Measurements from ENCODE around the gene RRAD.

Gene RRAD

GRCh38 chr16:66904428-66904845 is 20.9 kb downstream of the RRAD start:
- no peak for DNase-seq (ENCODE audit: low read depth)
- TF ChIP-seq, protein P1, sequence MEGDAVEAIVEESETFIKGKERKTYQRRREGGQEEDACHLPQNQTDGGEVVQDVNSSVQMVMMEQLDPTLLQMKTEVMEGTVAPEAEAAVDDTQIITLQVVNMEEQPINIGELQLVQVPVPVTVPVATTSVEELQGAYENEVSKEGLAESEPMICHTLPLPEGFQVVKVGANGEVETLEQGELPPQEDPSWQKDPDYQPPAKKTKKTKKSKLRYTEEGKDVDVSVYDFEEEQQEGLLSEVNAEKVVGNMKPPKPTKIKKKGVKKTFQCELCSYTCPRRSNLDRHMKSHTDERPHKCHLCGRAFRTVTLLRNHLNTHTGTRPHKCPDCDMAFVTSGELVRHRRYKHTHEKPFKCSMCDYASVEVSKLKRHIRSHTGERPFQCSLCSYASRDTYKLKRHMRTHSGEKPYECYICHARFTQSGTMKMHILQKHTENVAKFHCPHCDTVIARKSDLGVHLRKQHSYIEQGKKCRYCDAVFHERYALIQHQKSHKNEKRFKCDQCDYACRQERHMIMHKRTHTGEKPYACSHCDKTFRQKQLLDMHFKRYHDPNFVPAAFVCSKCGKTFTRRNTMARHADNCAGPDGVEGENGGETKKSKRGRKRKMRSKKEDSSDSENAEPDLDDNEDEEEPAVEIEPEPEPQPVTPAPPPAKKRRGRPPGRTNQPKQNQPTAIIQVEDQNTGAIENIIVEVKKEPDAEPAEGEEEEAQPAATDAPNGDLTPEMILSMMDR (conservative IDR thresholded peaks at IDR 0.05; ENCODE audit: control insufficient read depth, insufficient read depth, low read depth, low read length), result no peak
- H3K4me3 ChIP-seq (ENCODE audit: control insufficient read depth, low read depth, low read length), result no peak overlapping the region

DNA sequence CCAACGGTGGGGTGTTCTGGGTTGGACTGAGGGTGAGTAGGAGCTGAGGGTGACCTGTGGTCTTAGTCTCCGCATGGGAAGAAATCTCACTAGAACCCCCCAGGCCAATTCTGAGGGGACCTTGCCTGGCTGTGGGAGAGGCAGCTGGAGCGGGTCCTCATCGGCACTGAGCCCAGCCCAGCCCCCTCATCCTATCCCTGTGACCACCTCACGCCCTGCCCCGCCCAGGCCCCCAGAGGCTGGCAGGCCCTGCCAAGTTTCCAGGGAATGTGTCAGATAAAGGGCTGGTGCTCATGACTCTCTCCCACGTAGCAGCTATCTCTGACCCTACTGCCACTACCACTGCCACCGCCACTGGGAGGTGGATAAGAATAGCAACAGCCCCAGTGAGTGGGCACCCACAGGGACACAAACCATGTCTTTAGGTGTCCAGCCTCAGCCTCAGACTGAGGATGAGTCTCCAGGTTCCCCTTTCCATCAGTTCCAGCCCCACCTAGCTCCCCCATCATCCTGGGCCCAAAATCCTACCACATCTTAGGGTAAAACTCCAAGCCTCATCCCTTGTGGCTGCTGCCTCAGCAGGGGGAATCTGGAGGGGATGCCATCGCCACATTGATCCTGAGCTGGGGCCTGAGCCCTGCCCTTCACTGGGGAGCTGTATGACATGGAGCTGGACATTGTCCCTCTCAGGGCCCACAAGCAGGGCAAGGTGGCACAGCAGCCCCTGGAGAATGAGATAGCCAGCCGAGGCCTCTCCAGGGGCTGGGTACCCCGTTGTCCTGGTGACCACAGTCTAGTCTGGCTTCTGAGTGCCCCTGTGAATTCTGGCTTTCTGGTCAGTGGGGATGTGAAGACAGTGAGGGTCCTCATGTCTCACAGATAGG is 21.5 kb downstream of the RRAD start:
- no peak overlapping the region for H3K4me3 ChIP-seq (ENCODE audit: control insufficient read depth, low read depth, low read length)
- DNase-seq (ENCODE audit: low read depth), result no peak
- TF ChIP-seq, protein P1 (conservative IDR thresholded peaks at IDR 0.05; ENCODE audit: control insufficient read depth, insufficient read depth, low read depth, low read length), result no peak

DNA sequence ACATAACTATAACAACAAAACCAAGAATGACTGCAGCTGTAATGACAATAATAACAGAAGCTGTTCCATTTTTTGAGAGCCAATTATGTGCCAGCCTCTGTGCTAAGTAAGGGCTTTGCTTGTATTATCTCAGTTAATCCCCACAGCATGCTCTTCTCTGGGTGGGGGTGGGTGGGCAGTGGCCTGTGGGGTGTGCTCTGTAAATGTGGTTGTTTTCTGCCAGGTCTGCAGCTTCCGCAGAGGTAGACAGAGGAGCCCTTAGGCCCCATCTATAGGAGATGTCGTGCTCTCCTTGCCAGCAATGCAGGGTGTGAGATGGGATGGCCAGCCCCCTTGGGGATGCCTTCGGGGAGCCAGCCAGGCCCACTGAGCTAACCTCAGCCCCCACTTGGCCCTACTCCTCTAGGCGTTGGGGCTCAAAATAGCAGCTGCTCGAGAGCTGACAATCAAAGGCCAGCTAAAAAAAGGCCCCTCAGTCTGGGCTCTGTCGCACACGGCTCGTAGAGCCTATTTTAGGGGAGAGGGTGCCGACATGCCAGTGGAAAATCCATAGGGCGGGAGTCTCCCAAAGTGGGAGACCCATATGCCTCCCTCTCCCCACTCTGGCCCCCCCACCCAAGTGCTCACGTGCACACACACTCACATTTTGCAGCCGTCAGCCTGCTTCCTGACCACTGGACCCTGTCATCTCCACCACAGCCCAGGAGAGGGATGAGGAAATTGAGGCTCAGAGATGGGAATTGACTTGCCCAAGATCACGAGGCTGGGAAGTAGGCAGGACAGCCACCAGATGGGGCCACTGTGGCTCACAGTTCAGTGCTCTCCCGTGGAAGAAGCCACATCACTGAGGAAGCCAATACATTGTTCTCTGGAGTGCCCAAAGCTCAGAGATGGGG is 22.4 kb downstream of the RRAD start:
- H3K4me3 ChIP-seq (ENCODE audit: control insufficient read depth, low read depth, low read length), result no peak overlapping the region
- DNase-seq (ENCODE audit: low read depth), result no peak

DNA sequence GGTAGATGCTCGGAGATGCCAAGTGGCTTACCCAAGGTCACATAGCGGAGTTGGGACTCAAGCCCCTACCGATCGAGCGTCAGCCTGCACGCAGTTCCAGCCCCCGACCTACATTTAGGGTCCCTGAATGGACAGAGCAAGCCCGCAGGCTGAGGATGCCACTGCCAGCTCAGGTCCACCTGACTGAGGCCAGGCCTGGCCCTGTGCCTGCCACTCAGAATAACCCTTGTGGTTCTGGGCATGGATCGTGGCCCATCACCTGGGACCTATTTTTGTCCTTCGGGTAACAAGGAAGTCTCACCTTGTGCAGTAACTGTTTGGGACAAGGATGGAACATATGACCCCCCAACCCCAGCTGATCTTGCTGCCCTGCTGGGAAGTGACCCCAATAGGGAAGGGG is 23.7 kb downstream of the RRAD start:
- TF ChIP-seq, protein P1 (conservative IDR thresholded peaks at IDR 0.05; ENCODE audit: control insufficient read depth, insufficient read depth, low read depth, low read length), result no peak
- H3K4me3 ChIP-seq (ENCODE audit: control insufficient read depth, low read depth, low read length), result no peak overlapping the region
- no peak for DNase-seq (ENCODE audit: low read depth)

More for the DNA sequence above, 22.4 kb downstream of the RRAD start:
- TF ChIP-seq, protein P1 (conservative IDR thresholded peaks at IDR 0.05; ENCODE audit: control insufficient read depth, insufficient read depth, low read depth, low read length), result no peak

DNA sequence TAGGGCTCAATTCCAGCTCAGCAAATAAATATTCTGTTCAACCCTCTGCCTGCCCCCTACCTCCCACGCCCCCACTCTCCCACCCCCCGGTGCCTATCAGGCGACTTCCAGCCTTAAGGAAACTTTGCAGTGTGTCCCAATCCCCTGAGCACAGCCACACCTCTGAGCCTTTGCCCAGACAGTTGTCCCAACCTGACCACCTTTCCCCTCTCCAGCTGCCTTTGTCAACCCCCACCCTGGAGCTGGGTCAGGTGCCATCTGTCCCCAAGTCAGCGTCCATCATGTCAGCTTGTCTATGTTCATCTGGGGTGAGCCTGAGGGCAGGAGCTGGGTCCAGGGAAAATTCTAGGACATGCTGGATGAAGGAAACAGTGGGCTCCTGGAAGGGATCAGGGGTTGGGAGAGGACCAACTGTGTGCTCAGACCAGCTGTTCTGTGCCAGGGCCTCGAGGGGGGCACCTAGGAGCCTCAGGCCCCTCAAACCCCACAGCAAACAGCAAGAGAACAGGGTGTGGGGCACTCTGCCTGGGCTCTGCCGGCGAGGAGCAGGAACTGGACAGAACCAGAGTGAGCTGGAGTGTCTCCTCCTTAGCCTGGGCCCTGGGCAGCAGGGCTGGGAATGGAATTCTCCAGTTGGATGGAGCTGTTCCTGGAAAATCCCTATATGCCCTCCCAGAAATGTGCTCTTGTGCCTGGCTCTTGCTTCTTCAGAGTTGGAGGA is 24.5 kb downstream of the RRAD start:
- no peak for DNase-seq (ENCODE audit: low read depth)

More for the DNA sequence above, 24.5 kb downstream of the RRAD start:
- H3K4me3 ChIP-seq (ENCODE audit: control insufficient read depth, low read depth, low read length), result no peak overlapping the region
- TF ChIP-seq, protein P1 (conservative IDR thresholded peaks at IDR 0.05; ENCODE audit: control insufficient read depth, insufficient read depth, low read depth, low read length), result no peak
